Measurements from ENCODE around the gene DNAJB13. TPM values are rescaled to one million over a fixed set of nuclear protein-coding genes. Genes with fewer than 3 reads are reported as not detected.

DNAJB13 gene
- total RNA-seq, 1 donor from 2014 or later, result 1.2 TPM

GRCh38 chr11:73962101-73962705 lies 11.4 kb downstream of the DNAJB13 start:
- no peaks in the 10 kb centered on the region for H4K20me1 ChIP-seq (ENCODE audit: insufficient read depth, low read length)
- peaks cover 12% of the 10 kb centered on the region for H3K4me1 Mint-ChIP-seq (ENCODE audit: low read depth, unreplicated experiment)
- H3K27me3 ChIP-seq (ENCODE audit: insufficient read depth, low read length), result no peaks in the 10 kb centered on the region
- no peaks in the 10 kb centered on the region for H3K79me2 ChIP-seq (ENCODE audit: insufficient read depth, low read length)
- no peak for DNase-seq (ENCODE audit: low read depth)
- H3K27me3 Mint-ChIP-seq (ENCODE audit: low read depth, unreplicated experiment), result peaks cover 10% of the 10 kb centered on the region
- no peaks in the 10 kb centered on the region for H3K9me3 ChIP-seq (ENCODE audit: insufficient read depth, low read depth, low read length)
- H3K4me1 ChIP-seq (ENCODE audit: insufficient read depth, low read length), result no peaks in the 10 kb centered on the region
- peak overlapping the region; percentile 50 for H3K27ac Mint-ChIP-seq (ENCODE audit: unreplicated experiment)
- no peak for TF ChIP-seq EZH2 (IDR thresholded peaks at IDR 0.05; ENCODE audit: insufficient read depth, low read length)
- TF ChIP-seq CTCF (IDR thresholded peaks at IDR 0.05; ENCODE audit: insufficient read depth, low read depth, low read length), result no peak
- no peak overlapping the region for H3K4me2 ChIP-seq (ENCODE audit: low read length)
- FAIRE-seq, result no peak
- no peaks in the 10 kb centered on the region for H3K9me3 Mint-ChIP-seq (ENCODE audit: unreplicated experiment)
- no peak overlapping the region for H3K9ac ChIP-seq (ENCODE audit: low read length)
- H3K27ac ChIP-seq (ENCODE audit: low read depth, low read length), result no peak overlapping the region
- no peak overlapping the region for H2AFZ ChIP-seq (ENCODE audit: low read depth, low read length)
- H3K36me3 Mint-ChIP-seq (ENCODE audit: low read depth, unreplicated experiment), result no peaks in the 10 kb centered on the region
- H3K4me3 ChIP-seq (ENCODE audit: insufficient read depth, low read depth, low read length), result no peak overlapping the region
- H3K4me3 Mint-ChIP-seq (ENCODE audit: unreplicated experiment), result no peak overlapping the region
- no peaks in the 10 kb centered on the region for H3K36me3 ChIP-seq (ENCODE audit: insufficient read depth, low read length)

- TF ChIP-seq CTCF (IDR thresholded peaks at IDR 0.05; ENCODE audit: insufficient read depth, low read depth, low read length) (no peak), EZH2 (IDR thresholded peaks at IDR 0.05; ENCODE audit: insufficient read depth, low read length) (no peak)
- H3K4me2 ChIP-seq (ENCODE audit: low read length), result no peak overlapping the region
- H3K4me3 ChIP-seq (ENCODE audit: insufficient read depth, low read depth, low read length), result no peak overlapping the region
- H3K27ac Mint-ChIP-seq (ENCODE audit: unreplicated experiment), result peak overlapping the region; percentile 72
- no peak overlapping the region for H3K4me3 Mint-ChIP-seq (ENCODE audit: unreplicated experiment)
- no peaks in the 10 kb centered on the region for H3K36me3 Mint-ChIP-seq (ENCODE audit: low read depth, unreplicated experiment)
- FAIRE-seq (no peak), DNase-seq (ENCODE audit: low read depth) (no peak)
- H3K79me2 ChIP-seq (ENCODE audit: insufficient read depth, low read length), result no peaks in the 10 kb centered on the region
- H3K36me3 ChIP-seq (ENCODE audit: insufficient read depth, low read length), result no peaks in the 10 kb centered on the region
- no peak overlapping the region for H3K27ac ChIP-seq (ENCODE audit: low read depth, low read length)
- H3K4me1 ChIP-seq (ENCODE audit: insufficient read depth, low read length), result no peaks in the 10 kb centered on the region
- no peak overlapping the region for H3K9ac ChIP-seq (ENCODE audit: low read length)
- no peaks in the 10 kb centered on the region for H3K9me3 ChIP-seq (ENCODE audit: insufficient read depth, low read depth, low read length)
- H3K27me3 Mint-ChIP-seq (ENCODE audit: low read depth, unreplicated experiment), result no peaks in the 10 kb centered on the region
- no peaks in the 10 kb centered on the region for H3K9me3 Mint-ChIP-seq (ENCODE audit: unreplicated experiment)
- H4K20me1 ChIP-seq (ENCODE audit: insufficient read depth, low read length), result no peaks in the 10 kb centered on the region
- H3K27me3 ChIP-seq (ENCODE audit: insufficient read depth, low read length), result no peaks in the 10 kb centered on the region
- peak overlapping the region; percentile 18 for H2AFZ ChIP-seq (ENCODE audit: low read depth, low read length)
- H3K4me1 Mint-ChIP-seq (ENCODE audit: low read depth, unreplicated experiment), result peaks cover 5% of the 10 kb centered on the region
These were observed 13.0 kb downstream of the DNAJB13 start for GRCh38 chr11:73963861-73964260.

- Histone ChIP-seq H3K4me3 (ENCODE audit: insufficient read depth, low read depth, low read length) (no peak overlapping the region), H4K20me1 (ENCODE audit: insufficient read depth, low read length) (no peaks in the 10 kb centered on the region), H2AFZ (ENCODE audit: low read depth, low read length) (no peak overlapping the region), H3K9me3 (ENCODE audit: insufficient read depth, low read depth, low read length) (no peaks in the 10 kb centered on the region), H3K27me3 (ENCODE audit: insufficient read depth, low read length) (no peaks in the 10 kb centered on the region), H3K4me2 (ENCODE audit: low read length) (peak overlapping the region; percentile 65), H3K4me1 (ENCODE audit: insufficient read depth, low read length) (no peaks in the 10 kb centered on the region), H3K79me2 (ENCODE audit: insufficient read depth, low read length) (no peaks in the 10 kb centered on the region), H3K9ac (ENCODE audit: low read length) (no peak overlapping the region), H3K36me3 (ENCODE audit: insufficient read depth, low read length) (no peaks in the 10 kb centered on the region), H3K27ac (ENCODE audit: low read depth, low read length) (no peak overlapping the region)
- DNase-seq (ENCODE audit: low read depth) (no peak), FAIRE-seq (no peak)
- H3K27ac Mint-ChIP-seq (ENCODE audit: unreplicated experiment), result no peak overlapping the region
- no peaks in the 10 kb centered on the region for H3K36me3 Mint-ChIP-seq (ENCODE audit: low read depth, unreplicated experiment)
- H3K4me1 Mint-ChIP-seq (ENCODE audit: low read depth, unreplicated experiment), result peaks cover 5% of the 10 kb centered on the region
- no peaks in the 10 kb centered on the region for H3K27me3 Mint-ChIP-seq (ENCODE audit: low read depth, unreplicated experiment)
- no peaks in the 10 kb centered on the region for H3K9me3 Mint-ChIP-seq (ENCODE audit: unreplicated experiment)
- TF ChIP-seq EZH2 (IDR thresholded peaks at IDR 0.05; ENCODE audit: insufficient read depth, low read length) (no peak), CTCF (IDR thresholded peaks at IDR 0.05; ENCODE audit: insufficient read depth, low read depth, low read length) (no peak)
- peak overlapping the region; percentile 57 for H3K4me3 Mint-ChIP-seq (ENCODE audit: unreplicated experiment)
These were observed 14.4 kb downstream of the DNAJB13 start for GRCh38 chr11:73965076-73965763.
